ENCODE measurements around the gene COBLL1.

The COBLL1 gene

DNA sequence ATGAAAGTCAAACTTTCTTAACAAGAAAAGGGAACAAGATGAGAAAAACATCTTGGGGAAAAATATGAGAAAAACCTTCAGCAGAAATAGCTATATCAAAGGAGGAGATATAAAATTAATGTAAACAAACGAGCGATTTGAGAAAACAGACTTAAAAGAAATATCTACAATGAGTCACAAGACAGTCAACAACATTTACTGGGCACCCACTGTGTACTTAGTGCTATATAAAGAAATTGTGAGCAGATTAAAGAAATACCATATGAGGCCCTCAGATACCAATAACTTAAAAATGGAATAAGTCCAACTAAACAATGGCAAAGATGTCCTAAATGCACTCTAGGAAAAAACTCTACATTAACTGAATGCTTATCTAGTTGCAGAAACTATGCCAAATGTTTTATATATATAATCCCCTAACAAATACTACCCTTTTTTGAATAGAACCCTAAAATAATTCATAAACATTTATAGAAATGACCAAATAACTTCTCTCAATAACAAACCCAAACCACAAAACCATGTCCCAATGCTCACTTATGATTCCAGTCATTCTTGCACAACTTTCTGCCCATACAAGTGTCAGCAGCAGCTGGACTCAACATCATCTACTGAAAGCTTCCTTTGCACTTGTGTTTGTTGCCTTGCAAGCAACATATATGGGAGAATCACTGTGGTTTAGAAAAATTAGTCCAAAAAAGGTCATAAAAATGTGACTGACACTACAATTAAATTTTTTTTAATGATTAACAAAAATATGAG lies 83.5 kb downstream of the COBLL1 start:
- no peak for DNase-seq (ENCODE audit: low read depth in 2 of 2)

DNA sequence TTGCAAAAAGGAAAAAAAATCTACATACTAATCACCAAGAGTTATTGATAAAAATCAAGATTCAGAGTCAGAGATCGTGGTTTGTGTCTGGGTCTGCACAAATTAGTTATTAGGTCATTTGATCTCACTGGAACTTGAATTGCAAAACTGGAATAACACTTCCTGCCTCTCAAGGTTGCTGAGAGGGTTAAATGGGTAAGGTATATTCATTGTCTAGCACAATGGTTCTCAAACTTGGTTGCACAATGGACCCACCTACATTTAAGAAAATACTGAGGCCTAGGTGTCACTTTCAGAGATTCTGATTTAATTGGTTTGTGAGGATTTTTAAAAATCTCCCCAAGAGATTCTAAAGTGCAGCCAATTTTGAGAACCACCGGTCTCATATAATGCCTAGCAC lies 84.8 kb downstream of the COBLL1 start:
- no peak for DNase-seq (ENCODE audit: low read depth in 2 of 2)

DNA sequence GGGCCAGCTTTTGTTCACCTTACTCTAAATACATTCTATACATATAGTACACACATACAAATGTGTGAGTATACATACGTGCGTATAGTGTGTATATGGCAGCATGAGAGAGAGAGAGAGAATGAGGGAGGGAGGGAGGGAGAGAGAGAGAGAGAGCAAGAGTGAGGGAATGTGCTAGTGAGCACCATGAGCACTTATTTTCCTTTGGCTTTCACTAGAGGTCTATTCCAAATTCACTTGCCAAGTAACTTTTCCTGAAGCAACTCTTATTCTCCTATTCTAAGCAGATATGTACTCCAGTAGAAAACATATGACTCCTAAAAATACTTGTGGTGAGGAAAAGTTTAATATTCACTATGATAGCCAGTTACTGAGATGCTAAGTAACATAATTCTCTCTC lies 85.7 kb downstream of the COBLL1 start:
- no peak for DNase-seq (ENCODE audit: low read depth in 2 of 2)

GRCh38 chr2:164754157-164755093 lies 87.2 kb downstream of the COBLL1 start:
- DNase-seq (ENCODE audit: low read depth in 2 of 2) = no peak

DNA sequence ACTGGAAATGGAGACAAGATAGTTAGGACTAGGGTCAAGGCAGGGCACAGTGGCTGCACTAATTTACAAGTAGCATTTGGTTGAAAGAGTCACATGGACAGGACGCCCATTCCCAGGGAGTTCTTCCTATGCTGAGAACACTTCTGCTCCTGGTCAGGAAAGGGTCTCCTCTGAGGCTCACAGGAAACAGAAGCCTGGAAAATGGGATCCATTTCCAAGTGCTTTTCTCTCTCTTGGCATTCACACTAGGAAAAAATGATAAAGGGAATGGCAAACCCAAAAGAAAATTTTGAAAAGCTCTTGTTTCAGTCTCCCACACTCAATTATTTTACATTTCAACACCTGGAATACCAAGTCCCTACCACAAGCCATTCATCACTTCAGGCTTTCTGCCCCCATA lies 88.7 kb downstream of the COBLL1 start:
- no peak for DNase-seq (ENCODE audit: low read depth in 2 of 2)

DNA sequence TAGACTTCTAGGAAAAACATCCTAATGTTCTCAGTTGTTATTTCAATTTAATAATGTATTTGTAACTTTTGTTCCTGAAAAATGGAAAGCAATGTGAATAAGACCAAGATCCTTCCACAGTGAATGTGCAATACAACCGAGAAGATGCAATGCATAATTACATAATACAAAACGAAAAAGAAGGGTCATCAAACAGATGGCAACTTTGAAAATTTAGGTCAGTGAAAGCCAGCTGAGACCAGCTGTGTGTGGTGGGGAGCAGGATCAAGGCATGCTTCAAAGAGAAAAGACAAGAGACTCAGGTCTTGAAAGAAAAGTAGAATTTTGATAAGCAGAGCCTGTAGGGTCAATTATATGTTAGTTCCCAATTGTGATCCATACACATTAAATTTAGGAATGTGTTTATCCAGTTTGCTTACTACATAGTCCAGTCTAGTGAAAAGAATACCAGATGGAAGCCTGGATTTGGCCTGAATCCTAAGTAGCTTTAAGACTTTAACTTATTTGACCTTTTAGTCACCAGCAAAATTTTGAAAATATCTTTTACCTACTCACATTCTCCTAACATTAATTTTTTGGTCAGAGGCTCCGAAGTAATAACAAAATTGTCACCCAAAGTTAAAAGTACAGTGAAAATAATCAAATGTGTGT lies 93.7 kb downstream of the COBLL1 start:
- DNase-seq (ENCODE audit: low read depth in 2 of 2) = no peak

DNA sequence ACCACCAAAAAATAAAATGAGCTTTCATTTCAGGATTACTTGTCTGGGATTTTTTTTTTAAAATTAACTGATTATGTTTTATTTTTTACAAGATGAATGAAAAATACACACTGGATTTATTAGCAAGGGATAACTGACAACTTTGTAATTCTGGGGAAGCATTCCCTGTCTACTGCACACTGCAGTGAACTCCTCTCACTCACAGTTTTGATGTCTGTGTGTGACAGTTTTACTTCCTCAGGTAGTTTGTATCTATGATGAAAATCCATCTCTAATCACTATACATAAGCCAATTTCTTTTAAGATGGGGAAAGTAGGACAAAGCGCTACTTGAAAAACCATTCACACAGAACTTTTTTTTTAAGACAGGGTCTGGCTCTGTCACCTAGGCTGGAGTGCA lies 94.5 kb downstream of the COBLL1 start:
- DNase-seq (ENCODE audit: low read depth in 2 of 2) = no peak

GRCh38 chr2:164746713-164747112 lies 94.9 kb downstream of the COBLL1 start:
- DNase-seq (ENCODE audit: low read depth in 2 of 2) = no peak

- DNase-seq (ENCODE audit: low read depth in 2 of 2) = no peak
These were observed 96.4 kb downstream of the COBLL1 start for GRCh38 chr2:164745012-164745797.

DNA sequence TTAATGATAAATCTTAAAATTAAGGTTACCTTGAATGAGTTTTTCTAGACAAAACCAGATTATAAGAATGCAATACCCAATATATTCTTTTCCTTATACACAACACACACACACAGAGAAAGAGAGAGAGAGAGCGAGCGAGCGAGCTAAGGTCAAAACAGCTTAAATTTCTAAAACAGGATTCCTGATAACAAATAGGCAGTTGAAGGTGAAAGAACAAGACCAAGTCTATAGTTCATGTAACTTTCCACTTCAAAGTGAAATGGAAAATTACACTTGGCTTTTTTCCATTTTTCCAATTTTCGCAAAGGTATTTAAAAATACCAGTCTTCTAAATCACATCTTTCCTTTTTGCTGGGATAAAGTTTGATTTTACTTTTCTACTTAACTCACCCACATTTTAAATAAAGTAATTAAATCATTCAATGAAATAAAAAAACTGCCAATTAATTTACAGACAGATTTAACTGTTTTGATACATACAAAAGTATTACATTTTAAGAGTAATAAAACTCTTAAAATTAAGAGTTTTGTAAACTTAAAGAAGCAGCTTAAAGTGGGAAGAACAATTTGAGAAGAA lies 98.8 kb downstream of the COBLL1 start:
- DNase-seq (ENCODE audit: low read depth in 2 of 2) = no peak

DNA sequence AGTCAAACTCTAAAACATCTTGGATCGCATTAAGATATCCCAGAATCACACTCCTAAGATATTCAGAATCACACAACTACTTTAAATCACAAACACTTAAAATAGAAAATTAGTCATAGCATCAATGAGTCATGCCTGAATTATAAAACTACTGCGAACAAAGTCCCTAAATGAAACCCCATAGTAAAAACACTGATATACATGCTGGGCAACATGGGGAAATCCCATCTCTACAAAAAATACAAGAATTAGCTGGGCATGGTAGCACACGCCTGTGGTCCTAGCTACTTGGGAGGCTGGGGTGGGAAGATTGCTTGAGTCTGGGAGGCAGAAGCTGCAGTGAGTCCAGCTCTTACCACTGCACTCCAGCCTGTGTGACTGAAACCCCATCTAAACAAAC lies 101.7 kb downstream of the COBLL1 start:
- DNase-seq (ENCODE audit: low read depth in 2 of 2) = no peak

DNA sequence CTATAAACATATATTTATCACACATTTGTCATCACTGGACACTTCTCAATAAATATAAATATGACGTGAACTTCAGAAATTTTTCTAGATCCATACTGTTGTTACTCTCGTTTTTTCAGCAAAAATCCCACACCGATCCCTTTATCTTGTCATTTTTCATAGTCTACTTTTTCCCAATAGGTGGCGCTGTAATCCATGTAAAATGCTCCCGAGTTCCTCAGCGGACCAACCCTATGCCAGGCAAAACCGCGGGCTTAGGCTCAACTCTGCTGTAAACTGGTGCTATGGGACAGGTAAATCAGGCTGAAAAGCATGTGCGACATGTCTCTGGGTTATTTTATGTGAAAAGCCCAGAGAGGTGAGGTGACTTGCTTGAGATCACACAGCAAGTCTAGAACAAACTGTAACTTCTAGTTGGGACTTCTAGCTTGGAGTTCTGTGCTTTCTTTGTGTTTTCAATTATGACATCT lies 104.0 kb downstream of the COBLL1 start:
- no peak for DNase-seq (ENCODE audit: low read depth in 2 of 2)

- no peak for DNase-seq (ENCODE audit: low read depth in 2 of 2)
These were observed 106.2 kb downstream of the COBLL1 start for GRCh38 chr2:164735309-164735919.

- DNase-seq (ENCODE audit: low read depth in 2 of 2) = no peak
These were observed 107.4 kb downstream of the COBLL1 start for GRCh38 chr2:164734196-164734595.

- DNase-seq (ENCODE audit: low read depth in 2 of 2) = no peak
These were observed 116.1 kb downstream of the COBLL1 start for GRCh38 chr2:164725542-164725941.

DNA sequence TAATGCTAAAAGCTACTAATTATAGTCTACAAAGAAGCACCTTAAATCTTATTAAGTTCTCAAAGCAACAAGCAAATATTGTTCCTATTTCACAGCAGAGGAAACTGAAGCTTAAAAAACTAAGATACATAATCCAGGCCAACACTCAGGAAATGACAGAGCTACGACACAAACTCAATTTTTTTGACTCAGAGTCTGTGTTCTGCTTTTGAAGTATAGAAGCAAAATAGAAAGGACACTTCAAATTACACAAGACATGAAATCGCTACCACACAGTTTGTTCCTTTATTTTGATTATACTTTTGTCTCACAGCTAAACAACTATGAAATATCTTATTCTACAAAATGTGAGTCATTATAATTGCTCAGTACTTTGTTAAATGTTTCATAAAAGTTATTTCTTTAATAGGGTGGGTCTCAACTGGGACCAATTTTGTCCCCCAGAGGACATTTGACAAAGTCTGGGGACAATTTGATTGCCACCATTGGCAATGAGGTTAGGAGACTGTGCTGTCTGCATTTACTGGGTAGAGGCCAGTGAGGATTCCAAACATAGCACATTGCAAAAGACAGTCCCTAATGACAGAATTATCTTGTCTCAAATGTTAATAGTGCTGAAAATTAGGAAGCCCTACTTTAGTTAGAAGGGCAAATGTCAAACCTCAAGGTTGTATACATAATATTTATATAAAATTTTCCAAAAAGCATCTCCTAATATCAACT lies 118.8 kb downstream of the COBLL1 start:
- DNase-seq (ENCODE audit: low read depth in 2 of 2) = no peak

- no peak for DNase-seq (ENCODE audit: low read depth in 2 of 2)
These were observed 120.2 kb downstream of the COBLL1 start for GRCh38 chr2:164721430-164721829.

DNA sequence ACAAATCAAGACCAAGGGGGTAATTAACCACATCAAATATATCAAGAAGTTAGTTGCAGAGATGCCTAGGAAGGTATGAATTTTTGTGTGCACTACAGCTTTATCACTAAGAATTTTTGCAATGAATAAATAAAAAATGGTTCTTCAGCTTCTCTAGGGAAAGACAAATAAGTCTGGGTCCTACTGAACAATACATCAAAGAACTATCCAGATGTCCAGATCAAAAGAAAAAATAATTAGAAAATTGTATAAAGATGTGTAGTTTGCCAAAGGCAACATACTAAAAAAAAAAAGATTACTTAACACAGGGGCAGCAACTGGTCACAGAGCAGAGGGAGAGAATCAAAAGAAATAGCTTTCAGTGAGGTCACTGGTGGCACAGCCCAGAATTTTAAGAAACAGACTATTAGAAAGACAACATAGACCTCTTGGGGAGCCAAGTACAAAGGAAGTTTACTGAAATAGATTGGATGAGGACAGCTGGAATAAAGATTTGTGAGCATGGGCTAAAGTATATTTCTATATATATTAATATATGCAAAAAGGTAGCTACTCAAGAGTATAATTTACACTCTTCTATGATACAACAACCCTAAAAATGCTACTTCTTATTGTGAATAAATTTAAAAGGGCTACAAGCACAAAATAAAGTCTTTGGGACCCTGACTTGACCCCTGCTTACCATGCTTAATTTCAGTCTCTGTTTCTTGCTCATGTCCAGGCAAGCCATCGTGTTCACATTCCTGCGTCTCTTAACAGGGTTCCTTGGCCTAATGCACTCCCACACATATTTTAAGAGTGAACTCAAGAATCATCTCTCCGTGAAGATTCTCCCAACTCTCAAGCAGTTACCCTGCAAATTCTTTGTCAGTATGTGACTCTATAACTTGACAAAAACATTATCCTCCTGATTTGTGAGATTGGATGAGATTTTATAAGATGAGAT lies 121.4 kb downstream of the COBLL1 start:
- DNase-seq (ENCODE audit: low read depth in 2 of 2) = no peak
